Activated CD4-positive, alpha-beta memory T cell treated with anti-CD3 and anti-CD28 coated beads for 36 hours (primary cell): Measurements from ENCODE around the gene ZNF827. TPM values are rescaled to one million over a fixed set of nuclear protein-coding genes. Genes with fewer than 3 reads are reported as not detected.

Experiments
- CTCF ChIA-PET: fragments of 350-600 bp; sonication (Branson Sonifier 250); formaldehyde crosslinking; loops from one replicate; lab custom pipeline; 2021; ENCODE audit warnings: antibody characterized with exemption, inconsistent platforms; lab: Charles Lee
- POLR2A ChIA-PET: fragments of 350-600 bp; sonication (Branson Sonifier 250); formaldehyde crosslinking; loops from one replicate; lab custom pipeline; 2021; ENCODE audit warnings: antibody characterized with exemption; lab: Charles Lee
- DNase-seq: peaks from one replicate; pipeline ENCODE4 v3.0.0-alpha.2; 2020
- H3K27ac Mint-ChIP-seq: one replicate; pipeline ENCODE4 v1.8.0; 2021; ENCODE audit warnings: mixed read lengths
- H3K27me3 Mint-ChIP-seq: one replicate; pipeline ENCODE4 v1.8.0; 2021; ENCODE audit warnings: mixed read lengths
- H3K36me3 Mint-ChIP-seq: one replicate; pipeline ENCODE4 v1.8.0; 2021; ENCODE audit warnings: mixed read lengths
- H3K4me1 Mint-ChIP-seq: one replicate; pipeline ENCODE4 v1.8.0; 2021; ENCODE audit warnings: low read depth, mixed read lengths
- H3K4me3 Mint-ChIP-seq: one replicate; pipeline ENCODE4 v1.8.0; 2021; ENCODE audit warnings: mild to moderate bottlenecking, mixed read lengths
- H3K9me3 Mint-ChIP-seq: one replicate; pipeline ENCODE4 v1.8.0; 2021; ENCODE audit warnings: mixed read lengths
- intact Hi-C: fragments of 100-400 bp; cut with micrococcal nuclease; formaldehyde crosslinking; loops from one replicate; pipeline ENCODE4 v1.15.1; 2023
- total RNA-seq, 2 experiments: library from RNA; stranded (reverse); gene quantifications; one replicate each; pipeline ENCODE4 v1.2.3, GENCODE V29; 2021

ZNF827 gene
- total RNA-seq, 2 experiments from 2014 or later, result 17.3 to 17.7 TPM

DNA sequence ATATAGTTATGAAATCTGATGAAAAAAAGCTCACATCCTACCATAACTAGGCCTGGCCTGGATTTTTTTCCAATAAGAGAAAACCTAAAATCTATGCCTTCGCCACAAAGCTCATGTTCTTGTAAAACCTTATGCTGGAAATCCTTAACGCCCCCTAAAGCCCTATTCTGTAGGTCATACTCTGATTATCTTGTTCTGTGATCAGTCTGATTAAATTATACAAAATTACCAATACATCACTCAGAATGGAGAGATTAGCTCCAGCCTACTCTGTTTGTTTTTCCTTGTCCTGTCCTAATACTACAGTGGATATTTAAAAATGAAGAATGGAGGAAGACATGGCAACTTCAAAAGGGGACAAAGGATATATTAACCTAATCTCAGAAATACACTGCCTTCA, 7.2 kb downstream of the ZNF827 start:
- Mint-ChIP-seq H3K27ac (no peak overlapping the region), H3K36me3 (peaks cover 7% of the 10 kb centered on the region), H3K4me1 (peaks cover 43% of the 10 kb centered on the region), H3K9me3 (peaks cover 2% of the 10 kb centered on the region), H3K4me3 (no peak overlapping the region), H3K27me3 (no peaks in the 10 kb centered on the region)
- CTCF ChIA-PET, result interaction anchor here (0.9 kb wide), 1 partner anchor 49 kb away, joined by 4 read pairs; no protein-coding TSS in a partner anchor
- no peak for DNase-seq
- intact Hi-C loops, result no loop called here
- POLR2A ChIA-PET, result no interaction called here

GRCh38 chr4:145930592-145930991, 8.0 kb downstream of the ZNF827 start:
- Mint-ChIP-seq H3K9me3 (peaks cover 10% of the 10 kb centered on the region), H3K36me3 (peaks cover 13% of the 10 kb centered on the region), H3K4me3 (no peak overlapping the region), H3K4me1 (peaks cover 38% of the 10 kb centered on the region), H3K27me3 (no peaks in the 10 kb centered on the region), H3K27ac (no peak overlapping the region)
- DNase-seq, result no peak
- intact Hi-C loops, result no loop called here
- ChIA-PET CTCF (interaction anchor here (0.9 kb wide), 1 partner anchor 48 kb away, joined by 4 read pairs; no protein-coding TSS in a partner anchor), POLR2A (no interaction called here)

DNA sequence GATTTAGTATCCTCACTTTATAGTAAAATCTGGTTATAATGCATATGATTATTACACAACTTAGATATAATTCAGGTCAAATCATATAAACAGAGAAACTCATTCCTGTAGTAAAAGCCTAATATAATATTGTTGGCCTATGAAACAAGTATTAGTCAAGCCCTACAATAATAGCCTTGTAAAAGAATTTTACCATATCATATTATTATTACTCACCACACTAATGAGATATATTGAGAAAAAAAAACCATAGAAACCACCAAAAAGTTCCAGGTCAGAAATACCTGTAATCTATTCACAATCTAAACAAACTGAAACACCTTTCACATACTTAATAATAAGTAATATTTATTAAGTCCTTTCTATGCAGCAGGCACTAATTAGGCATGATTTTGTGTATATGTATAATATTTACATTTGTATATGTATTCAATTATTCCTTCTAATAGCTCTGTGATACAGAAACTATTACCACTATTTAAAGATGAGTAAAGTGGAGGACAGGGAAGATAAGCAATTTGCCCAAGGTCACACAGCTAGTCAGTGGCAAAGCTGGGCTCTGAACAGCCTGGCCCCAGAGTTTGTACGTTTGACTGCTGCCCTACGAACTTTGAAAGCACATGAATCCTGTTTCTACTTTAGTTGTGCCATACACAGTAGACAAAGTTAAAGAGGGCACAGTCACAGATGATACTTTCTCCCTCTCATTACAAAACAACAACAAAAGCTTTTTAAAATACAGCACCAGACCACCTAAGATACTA, 9.0 kb downstream of the ZNF827 start:
- intact Hi-C loops, result no loop called here
- Mint-ChIP-seq H3K27me3 (no peaks in the 10 kb centered on the region), H3K36me3 (peaks cover 22% of the 10 kb centered on the region), H3K4me3 (no peak overlapping the region), H3K4me1 (peaks cover 30% of the 10 kb centered on the region), H3K27ac (no peak overlapping the region), H3K9me3 (peaks cover 19% of the 10 kb centered on the region)
- POLR2A ChIA-PET, result no interaction called here
- no peak for DNase-seq
- CTCF ChIA-PET, result no interaction called here

- H3K4me1 Mint-ChIP-seq, result peaks cover 28% of the 10 kb centered on the region
- CTCF ChIA-PET, result interaction anchor here (1.2 kb wide), 1 partner anchor 17 kb away, joined by 3 read pairs; no protein-coding TSS in a partner anchor
- no peak for DNase-seq
- no peaks in the 10 kb centered on the region for H3K27me3 Mint-ChIP-seq
- H3K4me3 Mint-ChIP-seq, result no peak overlapping the region
- peaks cover 19% of the 10 kb centered on the region for H3K9me3 Mint-ChIP-seq
- POLR2A ChIA-PET, result interaction anchor here (0.5 kb wide), 1 partner anchor 904 kb away, joined by 3 read pairs; no protein-coding TSS in a partner anchor
- intact Hi-C loops, result no loop called here
- no peak overlapping the region for H3K27ac Mint-ChIP-seq
- H3K36me3 Mint-ChIP-seq, result peaks cover 23% of the 10 kb centered on the region
Measured at GRCh38 chr4:145928748-145929147, 9.9 kb downstream of the ZNF827 start.

GRCh38 chr4:145927030-145927429, 11.6 kb downstream of the ZNF827 start:
- intact Hi-C loops, result no loop called here
- POLR2A ChIA-PET, result no interaction called here
- no peaks in the 10 kb centered on the region for H3K27me3 Mint-ChIP-seq
- H3K4me1 Mint-ChIP-seq, result peaks cover 30% of the 10 kb centered on the region
- CTCF ChIA-PET, result no interaction called here
- H3K27ac Mint-ChIP-seq, result no peak overlapping the region
- H3K36me3 Mint-ChIP-seq, result peaks cover 19% of the 10 kb centered on the region
- H3K4me3 Mint-ChIP-seq, result no peak overlapping the region
- peaks cover 19% of the 10 kb centered on the region for H3K9me3 Mint-ChIP-seq
- DNase-seq, result no peak

- no peak for DNase-seq
- Mint-ChIP-seq H3K36me3 (peaks cover 19% of the 10 kb centered on the region), H3K4me3 (no peak overlapping the region), H3K27ac (no peak overlapping the region), H3K9me3 (peaks cover 15% of the 10 kb centered on the region), H3K4me1 (peaks cover 24% of the 10 kb centered on the region), H3K27me3 (no peaks in the 10 kb centered on the region)
- CTCF ChIA-PET, result no interaction called here
- POLR2A ChIA-PET, result no interaction called here
- intact Hi-C loops, result no loop called here
Measured at GRCh38 chr4:145921231-145921630, 17.4 kb downstream of the ZNF827 start.

DNA sequence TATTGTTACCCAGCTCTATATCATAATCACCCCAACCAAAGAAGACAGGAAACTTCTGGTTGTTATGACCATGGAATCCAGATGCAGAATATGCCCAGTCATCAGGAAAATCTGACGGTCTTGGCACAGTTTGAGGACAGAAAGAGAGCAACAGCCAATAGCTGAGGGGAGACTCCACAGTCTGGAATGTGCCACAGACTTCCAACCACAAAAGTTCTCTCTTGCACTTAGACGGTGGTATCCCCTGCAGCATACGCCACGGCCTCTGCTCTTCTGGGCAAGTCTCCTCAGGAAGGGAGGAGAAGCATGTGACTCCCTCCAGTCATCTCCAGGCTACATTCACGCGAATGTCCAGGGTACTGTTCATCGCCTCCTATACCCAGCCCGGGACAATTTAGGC, 18.4 kb downstream of the ZNF827 start:
- ChIA-PET POLR2A (interaction anchor here (1.1 kb wide), 1 partner anchor 16 kb away, joined by 3 read pairs; no protein-coding TSS in a partner anchor), CTCF (no interaction called here)
- H3K4me3 Mint-ChIP-seq, result no peak overlapping the region
- intact Hi-C loops, result no loop called here
- H3K4me1 Mint-ChIP-seq, result peaks cover 24% of the 10 kb centered on the region
- H3K27me3 Mint-ChIP-seq, result no peaks in the 10 kb centered on the region
- H3K27ac Mint-ChIP-seq, result no peak overlapping the region
- peaks cover 5% of the 10 kb centered on the region for H3K9me3 Mint-ChIP-seq
- peaks cover 14% of the 10 kb centered on the region for H3K36me3 Mint-ChIP-seq
- no peak for DNase-seq

DNA sequence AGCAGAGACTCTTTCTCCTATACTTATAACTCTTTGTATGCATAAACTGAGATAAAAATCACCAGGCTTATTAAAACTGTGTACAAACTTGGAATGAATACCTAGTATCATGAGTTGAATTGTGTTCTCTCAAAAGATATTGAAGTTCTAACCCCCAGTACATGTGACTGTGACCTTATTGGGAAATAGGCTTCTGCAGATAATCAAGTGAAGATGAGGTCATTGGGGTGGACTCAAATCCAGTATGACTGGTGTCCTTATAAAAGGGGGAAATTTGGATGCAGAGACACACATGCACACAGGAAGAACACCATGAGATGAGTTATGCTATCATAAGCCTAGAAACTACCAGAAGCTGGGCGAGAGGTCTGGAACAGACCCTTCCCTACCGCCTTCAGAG, 26.2 kb downstream of the ZNF827 start:
- no peaks in the 10 kb centered on the region for H3K9me3 Mint-ChIP-seq
- peaks cover 8% of the 10 kb centered on the region for H3K36me3 Mint-ChIP-seq
- no peak for DNase-seq
- no peak overlapping the region for H3K4me3 Mint-ChIP-seq
- ChIA-PET POLR2A (no interaction called here), CTCF (interaction anchor here (1.6 kb wide), 1 partner anchor 16 kb away, joined by 3 read pairs; no protein-coding TSS in a partner anchor)
- no peaks in the 10 kb centered on the region for H3K27me3 Mint-ChIP-seq
- no peak overlapping the region for H3K27ac Mint-ChIP-seq
- H3K4me1 Mint-ChIP-seq, result peaks cover 11% of the 10 kb centered on the region
- intact Hi-C loops, result no loop called here

DNA sequence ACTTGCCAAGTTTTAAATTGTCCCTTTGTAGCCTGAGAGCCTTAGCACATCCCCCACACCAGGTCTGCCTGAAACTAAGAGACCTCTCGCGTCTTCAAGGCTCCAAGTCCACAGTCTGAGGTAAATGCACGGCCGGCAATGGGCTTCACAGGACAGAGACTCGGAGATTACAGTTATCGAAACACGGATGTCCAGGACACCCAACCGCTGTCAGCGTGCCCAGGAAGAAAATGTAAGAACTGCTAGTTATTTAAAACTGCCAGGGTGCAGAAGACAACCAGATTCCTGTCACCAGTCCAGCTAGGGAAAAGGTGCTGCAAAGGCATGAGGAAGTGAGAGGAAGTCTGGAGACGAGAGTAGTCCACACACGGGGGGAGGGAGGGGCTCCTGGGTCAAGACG, 28.9 kb downstream of the ZNF827 start:
- H3K27me3 Mint-ChIP-seq, result no peaks in the 10 kb centered on the region
- POLR2A ChIA-PET, result no interaction called here
- no peaks in the 10 kb centered on the region for H3K9me3 Mint-ChIP-seq
- intact Hi-C loops, result no loop called here
- CTCF ChIA-PET, result interaction anchor here (1.2 kb wide), 1 partner anchor 69 kb away, joined by 4 read pairs; no protein-coding TSS in a partner anchor
- peaks cover 3% of the 10 kb centered on the region for H3K36me3 Mint-ChIP-seq
- peaks cover 12% of the 10 kb centered on the region for H3K4me1 Mint-ChIP-seq
- no peak overlapping the region for H3K4me3 Mint-ChIP-seq
- DNase-seq, result no peak
- H3K27ac Mint-ChIP-seq, result no peak overlapping the region

GRCh38 chr4:145909281-145909715, 29.3 kb downstream of the ZNF827 start:
- no peak for DNase-seq
- Mint-ChIP-seq H3K9me3 (no peaks in the 10 kb centered on the region), H3K4me3 (no peak overlapping the region), H3K36me3 (peaks cover 3% of the 10 kb centered on the region), H3K27ac (no peak overlapping the region), H3K27me3 (no peaks in the 10 kb centered on the region), H3K4me1 (peaks cover 14% of the 10 kb centered on the region)
- CTCF ChIA-PET, result no interaction called here
- intact Hi-C loops, result no loop called here
- POLR2A ChIA-PET, result no interaction called here

- ChIA-PET POLR2A (no interaction called here), CTCF (no interaction called here)
- Mint-ChIP-seq H3K4me1 (peaks cover 10% of the 10 kb centered on the region), H3K4me3 (no peak overlapping the region), H3K27ac (no peak overlapping the region), H3K9me3 (no peaks in the 10 kb centered on the region), H3K36me3 (peaks cover 9% of the 10 kb centered on the region), H3K27me3 (no peaks in the 10 kb centered on the region)
- intact Hi-C loops, result no loop called here
- no peak for DNase-seq
Measured at GRCh38 chr4:145907812-145908211, 30.8 kb downstream of the ZNF827 start.

GRCh38 chr4:145907390-145907789, 31.2 kb downstream of the ZNF827 start:
- ChIA-PET POLR2A (no interaction called here), CTCF (interaction anchor here (0.9 to 1.5 kb wide), 3 partner anchors 12 to 297 kb away, joined by 3 read pairs; no protein-coding TSS in a partner anchor)
- H3K4me3 Mint-ChIP-seq, result no peak overlapping the region
- peaks cover 7% of the 10 kb centered on the region for H3K36me3 Mint-ChIP-seq
- no peaks in the 10 kb centered on the region for H3K9me3 Mint-ChIP-seq
- H3K27me3 Mint-ChIP-seq, result no peaks in the 10 kb centered on the region
- intact Hi-C loops, result no loop called here
- no peak for DNase-seq
- H3K4me1 Mint-ChIP-seq, result peaks cover 10% of the 10 kb centered on the region
- no peak overlapping the region for H3K27ac Mint-ChIP-seq
